HUES64 (cell line): ENCODE results near the gene MUC5AC.
"Not testable (repeated sequence)": the region's sequence is repeated elsewhere in the genome, so short reads cannot be mapped to it uniquely, and the experiment has no call there.

Experiments
- H3K27ac ChIP-seq: 2 replicates; pipeline ENCODE4 v1.7.0; 2013; ENCODE audit warnings: low read depth, low read length, inconsistent platforms
- H3K27me3 ChIP-seq: 2 replicates; pipeline ENCODE4 v1.6.1; 2013; ENCODE audit warnings: mild to moderate bottlenecking, low read length; ENCODE audit not compliant: insufficient read depth
- H3K36me3 ChIP-seq: 2 replicates; pipeline ENCODE4 v1.6.1; 2013; ENCODE audit warnings: mild to moderate bottlenecking, low read length; ENCODE audit not compliant: insufficient read depth
- H3K4me1 ChIP-seq: 2 replicates; pipeline ENCODE4 v1.6.1; 2013; ENCODE audit warnings: mild to moderate bottlenecking, low read length, moderate library complexity; ENCODE audit not compliant: insufficient read depth
- H3K4me3 ChIP-seq: 2 replicates; pipeline ENCODE4 v1.5.1; 2013; ENCODE audit warnings: mild to moderate bottlenecking, low read length, moderate library complexity
- H3K9ac ChIP-seq: 2 replicates; pipeline ENCODE4 v1.6.1; 2013; ENCODE audit warnings: mild to moderate bottlenecking, low read depth, low read length
- H3K9me3 ChIP-seq: 2 replicates; pipeline ENCODE4 v1.6.1; 2013; ENCODE audit warnings: low read depth, low read length; ENCODE audit not compliant: insufficient read depth
- WGBS: fragments of 150-250, 120-280 bp; methylation state at CpG from one replicate; pipeline ENCODE4 v1.1.7; 2013; ENCODE audit warnings: missing lambda C conversion rate; 5-methylcytosine and 5-hydroxymethylcytosine counted together

MUC5AC gene

GRCh38 chr11:1184139-1184538, 26.4 kb downstream of the MUC5AC start:
- not testable (repeated sequence) for H3K36me3 ChIP-seq, H3K4me1 ChIP-seq, H3K9ac ChIP-seq, H3K27ac ChIP-seq, H3K4me3 ChIP-seq, H3K9me3 ChIP-seq, H3K27me3 ChIP-seq
- WGBS: 95% methylated on average over 19 of the region's 22 CpGs

GRCh38 chr11:1188451-1189130, 30.8 kb downstream of the MUC5AC start:
- H3K9ac ChIP-seq, H3K36me3 ChIP-seq, H3K27me3 ChIP-seq, H3K4me1 ChIP-seq, H3K27ac ChIP-seq, H3K9me3 ChIP-seq, H3K4me3 ChIP-seq: not testable (repeated sequence)
- WGBS: 85% methylated on average over 14 of the region's 15 CpGs

- not testable (repeated sequence) for H3K4me1 ChIP-seq
Measured at GRCh38 chr11:1189816-1190215, 32.1 kb downstream of the MUC5AC start.

GRCh38 chr11:1191786-1192470, 34.2 kb downstream of the MUC5AC start:
- not testable (repeated sequence) for H3K9ac ChIP-seq, H3K36me3 ChIP-seq, H3K4me1 ChIP-seq, H3K9me3 ChIP-seq, H3K27ac ChIP-seq, H3K4me3 ChIP-seq, H3K27me3 ChIP-seq
- WGBS: 87% methylated on average over 21 of the region's 22 CpGs

More at GRCh38 chr11:1189816-1190215, 32.1 kb downstream of the MUC5AC start:
- H3K36me3 ChIP-seq, H3K9me3 ChIP-seq, H3K9ac ChIP-seq, H3K27me3 ChIP-seq, H3K27ac ChIP-seq, H3K4me3 ChIP-seq: not testable (repeated sequence)
- WGBS: 74% methylated on average over 5 of the region's 12 CpGs

GRCh38 chr11:1192741-1193325, 35.1 kb downstream of the MUC5AC start:
- H3K27ac ChIP-seq: no peak overlapping the region
- no peak overlapping the region for H3K9ac ChIP-seq
- no peaks in the 10 kb centered on the region for H3K9me3 ChIP-seq
- H3K36me3 ChIP-seq: no peaks in the 10 kb centered on the region
- no peaks in the 10 kb centered on the region for H3K27me3 ChIP-seq
- 92% methylated on average over 17 of the region's 17 CpGs for WGBS
- no peaks in the 10 kb centered on the region for H3K4me1 ChIP-seq
- no peak overlapping the region for H3K4me3 ChIP-seq

- Histone ChIP-seq H3K4me3 (no peak overlapping the region), H3K9ac (no peak overlapping the region), H3K27me3 (no peaks in the 10 kb centered on the region), H3K4me1 (no peaks in the 10 kb centered on the region), H3K36me3 (no peaks in the 10 kb centered on the region), H3K9me3 (no peaks in the 10 kb centered on the region), H3K27ac (no peak overlapping the region)
- WGBS: 92% methylated on average over 43 of the region's 43 CpGs
Measured at GRCh38 chr11:1193326-1194230, 35.8 kb downstream of the MUC5AC start.

GRCh38 chr11:1194231-1194976, 36.7 kb downstream of the MUC5AC start:
- Histone ChIP-seq H3K36me3 (no peaks in the 10 kb centered on the region), H3K4me3 (no peak overlapping the region), H3K4me1 (no peaks in the 10 kb centered on the region), H3K9ac (no peak overlapping the region), H3K27ac (no peak overlapping the region), H3K9me3 (no peaks in the 10 kb centered on the region), H3K27me3 (no peaks in the 10 kb centered on the region)
- WGBS: 95% methylated on average over 59 of the region's 59 CpGs

GRCh38 chr11:1194977-1195681, 37.4 kb downstream of the MUC5AC start:
- H3K9ac ChIP-seq: no peak overlapping the region
- no peaks in the 10 kb centered on the region for H3K9me3 ChIP-seq
- WGBS: 90% methylated on average over 30 of the region's 32 CpGs
- no peaks in the 10 kb centered on the region for H3K27me3 ChIP-seq
- no peak overlapping the region for H3K27ac ChIP-seq
- H3K4me1 ChIP-seq: no peaks in the 10 kb centered on the region
- H3K4me3 ChIP-seq: no peak overlapping the region
- H3K36me3 ChIP-seq: no peaks in the 10 kb centered on the region

- Histone ChIP-seq H3K27me3 (no peaks in the 10 kb centered on the region), H3K9me3 (no peaks in the 10 kb centered on the region)
Measured at GRCh38 chr11:1195682-1196515, 38.1 kb downstream of the MUC5AC start.

More at GRCh38 chr11:1195682-1196515, 38.1 kb downstream of the MUC5AC start:
- no peaks in the 10 kb centered on the region for H3K36me3 ChIP-seq
- no peak overlapping the region for H3K4me3 ChIP-seq
- 94% methylated on average over 41 of the region's 41 CpGs for WGBS
- no peak overlapping the region for H3K27ac ChIP-seq
- no peaks in the 10 kb centered on the region for H3K4me1 ChIP-seq
- no peak overlapping the region for H3K9ac ChIP-seq
